Suprapubic skin (tissue), 4 donors: ENCODE results near the gene TBC1D22A.

Source experiments
- EP300 ChIP-seq: sonication (generic); formaldehyde crosslinking; IDR thresholded peaks from one replicate; pipeline ENCODE4 v1.6.1; 2017; ENCODE audit warnings: antibody characterized with exemption
- POLR2A ChIP-seq, 2 donors: fragments of 450-650 bp; IDR thresholded peaks; one replicate each; pipeline ENCODE4 v1.6.1; 2017; ENCODE audit warnings: antibody characterized with exemption in 2 of 2, mild to moderate bottlenecking in 2 of 2, moderate library complexity in 2 of 2
- POLR2AphosphoS5 ChIP-seq, 3 donors: sonication (generic); formaldehyde crosslinking; IDR thresholded peaks; one replicate each; pipeline ENCODE4 v1.6.1; 2017; ENCODE audit warnings: antibody characterized with exemption in 3 of 3
- TF ChIP-seq, protein P1 (sequence below), 2 donors: fragments of 200-600 bp in 1 of 2; fragments of 450-650 bp in 1 of 2; sonication (generic) in 1 of 2; IDR thresholded peaks; one replicate each; pipeline ENCODE4 v1.5.1; 2016 to 2019; ENCODE audit warnings: antibody characterized with exemption in 2 of 2, mild to moderate bottlenecking in 1 of 2, moderate library complexity in 1 of 2

DNA sequence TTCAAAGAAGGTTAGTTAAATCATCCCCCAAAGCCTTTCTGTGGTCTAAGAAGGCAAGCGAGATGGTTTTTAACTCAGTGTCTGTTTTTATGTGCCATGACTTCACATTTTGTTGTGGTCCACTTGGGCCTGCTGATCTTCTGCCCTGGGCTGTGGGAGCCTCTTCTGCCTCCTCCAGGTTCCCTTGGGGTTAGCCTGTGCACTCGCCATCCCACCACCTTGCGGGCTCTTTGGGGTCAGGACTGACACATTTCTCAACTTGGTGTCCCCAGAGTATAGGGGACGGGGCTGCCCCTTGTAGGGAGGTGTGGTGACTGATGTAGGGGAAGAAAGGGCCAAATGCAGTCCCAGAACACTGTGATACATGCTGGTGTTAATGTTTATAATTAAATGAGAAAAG, 207.0 kb downstream of the TBC1D22A start:
- TF ChIP-seq, protein P1, sequence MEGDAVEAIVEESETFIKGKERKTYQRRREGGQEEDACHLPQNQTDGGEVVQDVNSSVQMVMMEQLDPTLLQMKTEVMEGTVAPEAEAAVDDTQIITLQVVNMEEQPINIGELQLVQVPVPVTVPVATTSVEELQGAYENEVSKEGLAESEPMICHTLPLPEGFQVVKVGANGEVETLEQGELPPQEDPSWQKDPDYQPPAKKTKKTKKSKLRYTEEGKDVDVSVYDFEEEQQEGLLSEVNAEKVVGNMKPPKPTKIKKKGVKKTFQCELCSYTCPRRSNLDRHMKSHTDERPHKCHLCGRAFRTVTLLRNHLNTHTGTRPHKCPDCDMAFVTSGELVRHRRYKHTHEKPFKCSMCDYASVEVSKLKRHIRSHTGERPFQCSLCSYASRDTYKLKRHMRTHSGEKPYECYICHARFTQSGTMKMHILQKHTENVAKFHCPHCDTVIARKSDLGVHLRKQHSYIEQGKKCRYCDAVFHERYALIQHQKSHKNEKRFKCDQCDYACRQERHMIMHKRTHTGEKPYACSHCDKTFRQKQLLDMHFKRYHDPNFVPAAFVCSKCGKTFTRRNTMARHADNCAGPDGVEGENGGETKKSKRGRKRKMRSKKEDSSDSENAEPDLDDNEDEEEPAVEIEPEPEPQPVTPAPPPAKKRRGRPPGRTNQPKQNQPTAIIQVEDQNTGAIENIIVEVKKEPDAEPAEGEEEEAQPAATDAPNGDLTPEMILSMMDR (IDR thresholded peaks at IDR 0.05), result no peak
- TF ChIP-seq POLR2A (IDR thresholded peaks at IDR 0.05) (no peak), EP300 (no peak), POLR2AphosphoS5 (IDR thresholded peaks at IDR 0.05) (no peak)
